Liver (tissue), 3 donors: ENCODE measurements around the gene HS6ST3.

Experiments
- REST ChIP-seq: IDR thresholded peaks from 2 replicates; pipeline ENCODE4 v1.6.1; 2016; ENCODE audit warnings: antibody characterized with exemption, mild to moderate bottlenecking
- TAF1 ChIP-seq: conservative IDR thresholded peaks from 2 replicates; pipeline ENCODE4 v1.6.1; 2016; ENCODE audit warnings: antibody characterized with exemption, mild to moderate bottlenecking
- YY1 ChIP-seq: IDR thresholded peaks from 2 replicates; pipeline ENCODE4 v1.6.1; 2016; ENCODE audit warnings: antibody characterized with exemption, mild to moderate bottlenecking
- ZBTB33 ChIP-seq: IDR thresholded peaks from 2 replicates; pipeline ENCODE4 v1.6.1; 2016; ENCODE audit warnings: antibody characterized with exemption
- TF ChIP-seq, protein P1 (sequence below): fragments of 150-350 bp; IDR thresholded peaks from 2 replicates; pipeline ENCODE4 v1.5.1; 2017; ENCODE audit warnings: improper control_type of control experiment, low read depth, low read length; ENCODE audit not compliant: missing input control
- TF ChIP-seq, protein P2 (sequence below): IDR thresholded peaks from 2 replicates; pipeline ENCODE4 v1.6.1; 2016; ENCODE audit warnings: antibody characterized with exemption
- donor health status: healthy.
- donor health status: healthy.

DNA sequence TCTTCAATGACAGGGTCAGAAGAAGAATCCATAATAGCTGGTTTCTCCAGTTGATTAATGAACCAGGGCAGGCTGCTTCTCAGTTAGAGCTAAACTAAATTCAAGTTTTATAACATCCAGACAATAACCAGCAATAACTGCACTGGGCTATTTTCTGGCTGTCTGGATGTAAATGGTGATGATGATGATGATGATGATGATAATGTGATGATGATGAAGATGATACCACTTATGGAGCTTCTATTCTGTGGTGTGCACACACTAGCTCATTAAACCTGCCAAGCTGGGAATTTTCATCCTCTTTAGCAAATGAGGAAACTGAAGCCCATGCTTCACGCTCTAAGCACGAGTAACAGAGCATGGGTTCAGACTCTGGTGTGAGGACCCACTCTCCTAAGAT lies 772.2 kb downstream of the HS6ST3 start:
- TF ChIP-seq, protein P1, sequence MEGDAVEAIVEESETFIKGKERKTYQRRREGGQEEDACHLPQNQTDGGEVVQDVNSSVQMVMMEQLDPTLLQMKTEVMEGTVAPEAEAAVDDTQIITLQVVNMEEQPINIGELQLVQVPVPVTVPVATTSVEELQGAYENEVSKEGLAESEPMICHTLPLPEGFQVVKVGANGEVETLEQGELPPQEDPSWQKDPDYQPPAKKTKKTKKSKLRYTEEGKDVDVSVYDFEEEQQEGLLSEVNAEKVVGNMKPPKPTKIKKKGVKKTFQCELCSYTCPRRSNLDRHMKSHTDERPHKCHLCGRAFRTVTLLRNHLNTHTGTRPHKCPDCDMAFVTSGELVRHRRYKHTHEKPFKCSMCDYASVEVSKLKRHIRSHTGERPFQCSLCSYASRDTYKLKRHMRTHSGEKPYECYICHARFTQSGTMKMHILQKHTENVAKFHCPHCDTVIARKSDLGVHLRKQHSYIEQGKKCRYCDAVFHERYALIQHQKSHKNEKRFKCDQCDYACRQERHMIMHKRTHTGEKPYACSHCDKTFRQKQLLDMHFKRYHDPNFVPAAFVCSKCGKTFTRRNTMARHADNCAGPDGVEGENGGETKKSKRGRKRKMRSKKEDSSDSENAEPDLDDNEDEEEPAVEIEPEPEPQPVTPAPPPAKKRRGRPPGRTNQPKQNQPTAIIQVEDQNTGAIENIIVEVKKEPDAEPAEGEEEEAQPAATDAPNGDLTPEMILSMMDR = no peak
- TF ChIP-seq, protein P2, sequence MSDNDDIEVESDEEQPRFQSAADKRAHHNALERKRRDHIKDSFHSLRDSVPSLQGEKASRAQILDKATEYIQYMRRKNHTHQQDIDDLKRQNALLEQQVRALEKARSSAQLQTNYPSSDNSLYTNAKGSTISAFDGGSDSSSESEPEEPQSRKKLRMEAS = no peak
- no peak for TF ChIP-seq YY1
- no peak for TF ChIP-seq REST
- TF ChIP-seq TAF1 = no peak
- no peak for TF ChIP-seq ZBTB33
